Muscle layer of duodenum (tissue), 2 donors: ENCODE measurements around the gene C3orf52.

Experiments used
- H3K27ac ChIP-seq: one replicate; pipeline ENCODE4 v1.7.0; 2013; ENCODE audit warnings: mild to moderate bottlenecking, low read length
- H3K27me3 ChIP-seq: one replicate; pipeline ENCODE4 v1.7.0; 2013; ENCODE audit warnings: low read depth, mild to moderate bottlenecking, control low read depth, low read length
- H3K36me3 ChIP-seq, 2 donors: one replicate each; pipeline ENCODE4 v1.7.0; 2013; ENCODE audit warnings: low read length in 2 of 2, control low read depth in 1 of 2, mild to moderate bottlenecking in 1 of 2; ENCODE audit not compliant: insufficient read depth in 2 of 2, control insufficient read depth in 1 of 2
- H3K4me1 ChIP-seq, 2 donors: one replicate each; pipeline ENCODE4 v1.7.0; 2013; ENCODE audit warnings: low read length in 2 of 2, mild to moderate bottlenecking in 2 of 2, control low read depth in 1 of 2, moderate library complexity in 1 of 2; ENCODE audit not compliant: insufficient read depth in 2 of 2, control insufficient read depth in 1 of 2
- H3K4me3 ChIP-seq, 2 donors: one replicate each; pipeline ENCODE4 v1.7.0; 2013; ENCODE audit warnings: low read length in 2 of 2, low read depth in 1 of 2, mild to moderate bottlenecking in 1 of 2
- H3K9me3 ChIP-seq, 2 donors: one replicate each; pipeline ENCODE4 v1.7.0; 2013; ENCODE audit warnings: low read length in 2 of 2, control low read depth in 1 of 2, mild to moderate bottlenecking in 1 of 2; ENCODE audit not compliant: control insufficient read depth in 1 of 2
- donor health status: healthy.

The C3orf52 gene

GRCh38 chr3:112122870-112123269, 36.7 kb downstream of the C3orf52 start:
- Histone ChIP-seq H3K9me3 (no peaks in the 10 kb centered on the region), H3K4me1 (peaks cover 9 to 15% of the 10 kb centered on the region in 2 donors), H3K4me3 (no peak overlapping the region), H3K27me3 (no peaks in the 10 kb centered on the region), H3K36me3 (no peaks in the 10 kb centered on the region), H3K27ac (no peak overlapping the region)

- Histone ChIP-seq H3K27ac (no peak overlapping the region), H3K36me3 (no peaks in the 10 kb centered on the region), H3K4me3 (no peak overlapping the region), H3K27me3 (no peaks in the 10 kb centered on the region), H3K9me3 (no peaks in the 10 kb centered on the region), H3K4me1 (peaks cover 9 to 16% of the 10 kb centered on the region in 2 donors)
Observed at GRCh38 chr3:112123548-112123947, 37.4 kb downstream of the C3orf52 start.

DNA sequence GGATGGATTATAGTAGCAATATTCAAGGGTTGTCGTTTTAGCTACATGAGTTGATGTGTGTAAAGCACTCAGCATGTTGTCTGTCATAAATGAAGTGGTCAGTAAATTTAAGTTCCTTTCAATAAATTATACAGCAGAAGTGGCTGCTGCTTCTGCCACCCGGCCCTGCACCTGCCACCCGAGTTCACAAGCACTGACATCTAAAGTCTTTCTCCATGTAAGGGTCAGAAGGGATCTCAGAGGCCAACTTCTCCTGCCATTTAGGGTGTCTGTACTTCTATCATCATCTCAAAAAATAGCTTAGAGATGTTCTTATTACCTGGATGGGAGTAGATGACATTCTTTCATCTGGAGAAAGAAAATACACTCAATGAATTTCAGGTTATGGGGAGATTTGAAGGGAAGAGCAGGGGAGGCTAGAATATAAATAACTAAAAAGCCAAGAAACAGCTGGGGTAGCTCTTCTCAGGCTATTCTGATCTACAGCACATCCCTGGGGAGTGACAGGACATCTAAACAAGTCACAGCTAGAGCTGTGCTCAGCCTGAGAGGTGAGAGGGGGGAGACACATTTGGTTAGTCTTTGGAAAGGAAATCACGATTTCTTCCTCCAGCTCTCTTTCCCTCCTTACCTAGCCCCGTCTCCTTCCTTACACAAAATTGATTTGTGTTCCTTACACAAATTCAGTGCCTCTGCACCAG, 38.9 kb downstream of the C3orf52 start:
- H3K4me3 ChIP-seq = no peak overlapping the region
- no peaks in the 10 kb centered on the region for H3K27me3 ChIP-seq
- no peaks in the 10 kb centered on the region for H3K36me3 ChIP-seq
- H3K4me1 ChIP-seq = peaks cover 9 to 16% of the 10 kb centered on the region in 2 donors
- H3K9me3 ChIP-seq = no peaks in the 10 kb centered on the region
- no peak overlapping the region for H3K27ac ChIP-seq

DNA sequence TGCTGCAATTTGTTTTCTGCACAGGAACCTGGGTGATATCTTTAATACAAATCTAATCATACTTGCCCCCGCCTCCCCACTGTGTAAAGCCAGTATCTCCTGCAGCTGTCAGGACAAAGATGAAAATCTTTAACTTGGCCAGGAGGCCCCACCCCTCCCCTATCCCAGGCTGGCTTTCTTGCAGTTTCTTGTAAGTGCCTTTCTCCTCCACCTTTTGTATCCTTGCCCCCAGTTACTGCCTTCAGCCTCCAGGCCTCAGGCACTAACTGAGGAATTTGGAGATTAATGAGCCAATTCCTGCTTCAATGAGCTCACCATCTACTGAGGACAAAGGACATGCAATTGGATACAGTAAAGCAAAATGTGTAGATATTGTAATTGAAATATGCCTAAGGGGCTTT, 40.3 kb downstream of the C3orf52 start:
- Histone ChIP-seq H3K27ac (no peak overlapping the region), H3K4me3 (no peak overlapping the region), H3K4me1 (peaks cover 9 to 16% of the 10 kb centered on the region in 2 donors), H3K27me3 (no peaks in the 10 kb centered on the region), H3K9me3 (no peaks in the 10 kb centered on the region), H3K36me3 (no peaks in the 10 kb centered on the region)

DNA sequence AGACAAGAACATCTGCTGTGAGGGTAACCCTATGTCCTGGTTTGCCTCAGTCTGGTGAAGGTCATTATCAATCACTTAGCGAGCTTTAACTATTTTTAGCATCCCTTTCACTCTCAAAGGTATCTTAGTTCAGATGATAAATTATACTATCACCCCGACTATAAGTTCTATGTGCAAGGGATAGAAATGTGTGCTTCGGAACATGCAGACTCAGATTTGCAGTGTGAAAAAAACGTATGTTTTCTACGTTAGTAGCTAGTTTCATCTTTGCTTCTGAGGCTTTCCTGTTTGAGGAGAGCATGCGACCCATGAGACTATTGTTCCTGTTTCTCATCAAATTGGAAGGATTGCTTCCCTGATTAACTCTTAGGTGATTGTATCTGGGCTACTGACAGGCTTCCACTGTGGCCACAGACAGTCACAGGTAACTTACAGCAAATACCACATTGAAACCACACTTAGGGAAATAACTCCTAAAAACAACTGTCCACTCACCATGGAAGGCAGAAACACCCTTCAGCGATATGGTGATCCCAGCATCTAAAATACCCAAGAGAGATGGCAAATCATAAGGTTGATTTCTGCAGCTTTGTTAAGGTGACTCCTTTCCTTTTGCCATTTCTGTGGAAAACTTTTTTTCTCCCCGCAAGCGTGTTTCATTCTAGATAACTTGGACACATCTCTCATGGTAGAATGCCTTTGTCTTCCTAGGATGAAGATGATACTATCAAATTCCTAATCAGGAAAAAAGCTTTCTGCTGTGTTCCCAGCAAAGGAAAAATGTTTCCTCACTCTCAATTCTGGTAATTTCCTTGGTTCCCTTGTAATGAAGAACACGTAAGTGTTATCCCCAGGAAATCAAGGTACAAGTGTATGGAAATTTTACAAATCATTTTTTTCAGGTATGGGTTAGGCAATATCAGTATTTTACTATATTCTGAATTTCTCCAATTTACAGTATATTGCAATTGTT, 41.6 kb downstream of the C3orf52 start:
- Histone ChIP-seq H3K27ac (no peak overlapping the region), H3K9me3 (no peaks in the 10 kb centered on the region), H3K4me3 (no peak overlapping the region), H3K36me3 (no peaks in the 10 kb centered on the region), H3K27me3 (no peaks in the 10 kb centered on the region), H3K4me1 (peaks cover 9 to 16% of the 10 kb centered on the region in 2 donors)

DNA sequence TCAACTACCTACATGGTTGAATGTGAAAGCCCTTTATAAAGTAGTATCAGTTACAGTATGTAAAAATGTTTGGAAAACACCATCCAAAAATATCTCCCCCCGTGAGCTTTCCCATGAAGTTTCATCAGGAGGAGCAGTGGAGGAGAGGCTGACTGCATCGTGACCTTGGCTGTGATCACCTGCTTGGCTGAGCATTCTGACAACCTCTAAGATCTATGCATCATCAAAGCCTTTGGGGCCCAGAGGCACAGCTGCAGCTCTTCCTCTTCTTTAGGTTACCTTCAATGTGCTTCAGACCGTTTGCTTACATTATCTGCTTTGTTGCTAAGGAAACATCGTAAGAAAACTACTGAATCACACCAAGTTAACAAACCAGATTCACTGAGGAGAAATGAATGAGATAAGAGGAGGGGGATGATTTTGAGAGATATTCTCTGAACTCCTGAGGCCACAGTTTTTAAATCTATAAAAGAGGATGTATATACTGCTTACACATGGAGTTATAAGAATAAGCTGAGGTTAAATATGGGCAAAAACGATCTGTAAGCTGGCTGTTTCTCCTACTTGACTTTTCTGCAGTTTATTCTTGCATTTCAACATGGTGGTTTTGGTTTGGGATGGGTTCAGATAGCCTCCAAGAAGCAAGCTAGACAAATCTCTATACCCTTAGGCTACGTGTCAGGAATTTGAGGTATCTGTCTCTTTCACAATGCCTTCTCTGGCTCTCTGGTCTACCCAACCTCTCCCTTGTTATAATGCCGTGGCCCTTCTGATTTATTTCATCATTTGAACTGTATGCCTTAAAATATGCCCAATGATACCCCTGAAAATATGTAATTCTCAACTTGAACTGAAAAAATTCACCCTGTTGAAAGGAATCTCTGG, 42.9 kb downstream of the C3orf52 start:
- Histone ChIP-seq H3K27me3 (no peaks in the 10 kb centered on the region), H3K4me3 (no peak overlapping the region), H3K36me3 (no peaks in the 10 kb centered on the region), H3K4me1 (peaks cover 9 to 16% of the 10 kb centered on the region in 2 donors), H3K27ac (no peak overlapping the region), H3K9me3 (no peaks in the 10 kb centered on the region)

DNA sequence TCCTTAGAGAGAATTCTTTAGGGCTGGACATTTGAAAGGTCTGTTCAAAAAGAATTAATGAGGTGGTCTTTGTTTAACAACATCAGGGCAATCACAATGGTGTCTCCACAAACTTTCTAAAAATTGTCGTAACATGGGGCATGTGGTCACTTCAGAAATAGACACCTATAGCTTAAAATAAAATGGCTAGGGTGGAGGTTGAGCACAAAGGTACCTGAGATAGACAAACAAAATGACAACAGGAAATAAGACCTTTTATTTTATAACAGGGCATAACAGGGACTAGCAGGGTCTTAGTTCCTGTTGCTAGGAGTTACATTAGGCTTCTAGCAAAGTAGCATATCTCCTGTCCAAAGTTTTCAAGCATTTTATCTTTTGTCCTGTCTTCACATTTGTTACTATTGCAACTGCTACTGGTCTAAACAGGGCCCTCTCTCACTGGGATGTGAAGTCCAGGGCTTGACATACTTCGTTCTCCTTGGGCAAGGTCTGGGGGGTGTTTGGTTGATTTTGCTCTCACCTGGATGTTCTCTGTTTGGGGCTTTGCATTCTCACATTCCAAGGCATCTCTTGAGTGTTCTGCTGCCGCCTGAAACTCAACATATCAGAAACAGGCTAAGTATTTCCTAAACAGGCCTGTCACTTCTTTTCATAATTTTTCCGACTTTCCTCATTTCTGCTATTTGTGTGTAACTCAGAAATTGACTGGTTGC, 43.9 kb downstream of the C3orf52 start:
- Histone ChIP-seq H3K4me3 (no peak overlapping the region), H3K36me3 (no peaks in the 10 kb centered on the region), H3K27ac (no peak overlapping the region), H3K27me3 (no peaks in the 10 kb centered on the region), H3K9me3 (no peaks in the 10 kb centered on the region), H3K4me1 (peaks cover 9 to 16% of the 10 kb centered on the region in 2 donors)

DNA sequence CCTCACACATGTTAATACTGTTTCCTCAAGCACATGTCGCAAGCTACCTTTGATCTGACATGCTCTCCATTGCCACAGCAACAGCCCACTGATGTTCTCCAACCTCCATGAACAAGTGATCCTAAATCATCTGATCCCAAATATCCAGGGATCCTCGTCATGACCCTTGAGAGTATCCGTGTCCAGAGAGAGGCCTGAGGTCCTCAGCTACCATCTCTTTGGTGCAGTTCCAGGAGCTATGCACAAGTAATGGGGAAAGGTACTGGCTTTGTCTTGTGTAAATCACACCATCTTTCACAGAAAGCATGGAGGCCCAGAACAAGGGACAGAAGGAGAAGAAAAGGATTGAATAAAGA, 44.4 kb downstream of the C3orf52 start:
- no peaks in the 10 kb centered on the region for H3K36me3 ChIP-seq
- no peaks in the 10 kb centered on the region for H3K27me3 ChIP-seq
- H3K4me3 ChIP-seq = no peak overlapping the region
- peaks cover 9 to 16% of the 10 kb centered on the region in 2 donors for H3K4me1 ChIP-seq
- no peaks in the 10 kb centered on the region for H3K9me3 ChIP-seq
- no peak overlapping the region for H3K27ac ChIP-seq

DNA sequence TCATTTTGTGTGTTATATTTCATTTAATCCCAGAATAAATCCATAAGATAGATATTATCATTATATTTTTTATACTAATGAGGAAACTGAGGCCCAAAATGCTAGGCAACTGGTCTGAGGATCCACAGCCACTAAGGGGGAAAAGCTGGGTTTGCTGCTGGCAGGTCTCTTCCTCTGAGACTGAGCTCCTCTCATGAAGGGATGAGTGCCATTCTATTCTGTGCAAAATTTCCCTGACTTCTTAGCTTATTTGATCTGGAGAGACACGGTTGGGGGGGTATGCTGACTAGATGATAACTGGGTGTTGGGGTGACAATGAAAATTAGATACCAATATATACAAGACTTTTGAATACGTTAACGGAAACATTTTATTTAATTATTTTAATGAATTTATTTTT, 44.9 kb downstream of the C3orf52 start:
- Histone ChIP-seq H3K4me1 (peaks cover 7 to 16% of the 10 kb centered on the region in 2 donors), H3K27me3 (no peaks in the 10 kb centered on the region), H3K36me3 (no peaks in the 10 kb centered on the region), H3K4me3 (no peak overlapping the region), H3K27ac (no peak overlapping the region), H3K9me3 (no peaks in the 10 kb centered on the region)

- H3K27me3 ChIP-seq = no peaks in the 10 kb centered on the region
- H3K27ac ChIP-seq = no peak overlapping the region
- H3K4me3 ChIP-seq = no peak overlapping the region
- H3K4me1 ChIP-seq = peaks cover 0 to 10% of the 10 kb centered on the region in 2 donors
- H3K36me3 ChIP-seq = no peaks in the 10 kb centered on the region
- no peaks in the 10 kb centered on the region for H3K9me3 ChIP-seq
Observed at GRCh38 chr3:112132088-112132487, 45.9 kb downstream of the C3orf52 start.
